NCI-H128 (cell line): ENCODE measurements around the gene SLC35F6.

ENCODE experiments used
- DNase-seq: peaks from one replicate; lab custom pipeline; 2025; ENCODE audit not compliant: unreplicated experiment; lab: John Stamatoyannopoulos, UW

Gene SLC35F6

DNA sequence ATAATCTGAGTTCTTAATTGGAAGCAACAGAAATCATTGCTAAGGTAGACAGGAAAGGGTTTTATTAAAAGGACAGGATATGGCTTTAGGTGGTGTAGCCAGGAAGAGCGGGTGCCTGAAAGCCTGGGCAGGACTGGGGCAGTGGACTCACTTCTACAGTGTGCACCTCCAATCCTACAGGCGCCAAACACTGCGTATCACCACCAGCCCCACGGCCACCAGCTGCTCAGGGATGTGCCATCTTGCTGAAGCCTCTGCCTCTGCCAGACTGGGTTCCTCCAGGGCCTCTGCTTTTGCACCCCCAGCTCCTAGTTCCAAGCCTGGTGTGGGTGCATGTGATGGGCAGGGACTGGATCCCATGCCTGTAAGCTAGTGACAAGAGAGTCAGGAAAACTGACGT is 54.2 kb downstream of the SLC35F6 start:
- DNase-seq = no peak

GRCh38 chr2:26818972-26819371 is 54.9 kb downstream of the SLC35F6 start:
- DNase-seq = no peak

- DNase-seq = no peak
Measured at GRCh38 chr2:26820932-26821331, 56.8 kb downstream of the SLC35F6 start.

DNA sequence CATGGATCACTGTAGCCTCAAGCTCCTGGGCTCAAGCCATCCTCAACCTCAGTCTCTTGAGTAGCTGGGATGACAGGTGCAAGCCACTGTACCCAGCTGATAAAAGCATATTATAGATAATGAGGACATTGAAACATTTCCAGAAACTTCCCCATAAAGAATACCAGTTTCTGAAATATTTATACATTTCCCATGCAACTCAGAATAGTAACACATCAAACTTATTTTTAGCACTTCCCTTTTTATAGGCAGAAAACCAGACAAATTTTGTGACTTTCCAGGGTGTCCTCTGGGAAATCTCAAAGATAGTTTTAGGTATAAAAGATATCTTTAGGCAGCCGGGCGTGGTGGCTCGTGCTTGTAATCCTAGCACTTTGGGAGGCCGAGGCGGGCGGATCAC is 58.8 kb downstream of the SLC35F6 start:
- DNase-seq = no peak
